ENCODE results near the gene AP1AR.
A peak's percentile ranks its signal among the peaks of the same experiment; 100 is the strongest.
"Not testable (repeated sequence)": the region's sequence is repeated elsewhere in the genome, so short reads cannot be mapped to it uniquely, and the experiment has no call there.

AP1AR gene

DNA sequence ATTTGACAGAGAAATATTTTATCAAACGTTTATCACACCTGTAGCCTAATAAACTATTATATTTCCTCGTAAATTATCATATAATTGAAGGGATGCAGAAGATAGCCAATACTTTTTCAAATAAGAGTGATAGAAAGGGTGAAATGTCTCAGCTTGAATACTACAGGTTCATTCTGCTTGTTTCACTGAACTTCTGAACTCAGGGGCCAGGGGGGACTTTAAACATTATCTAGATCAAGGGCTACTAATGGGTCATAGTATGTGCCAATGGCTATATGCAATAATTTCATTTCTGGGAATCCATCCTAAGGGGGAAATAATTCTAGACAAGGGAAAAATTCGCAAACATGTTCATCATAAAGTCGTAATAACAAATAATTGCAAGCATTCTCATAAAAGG, 68.1 kb downstream of the AP1AR start:
- peaks cover 67 to 74% of the 10 kb centered on the region in 2 experiments for H3K4me1 ChIP-seq (ENCODE audit: control insufficient read depth in 1 of 2, insufficient read depth in 1 of 2, low read depth in 1 of 2, low read length in 1 of 2)
- peak overlapping the region; percentile 93 for H3K27ac ChIP-seq
- no peaks in the 10 kb centered on the region for H3K9me3 ChIP-seq
- H3K4me3 ChIP-seq (ENCODE audit: low read depth in 1 of 2, low read length in 1 of 2): peak overlapping the region; percentile 69 to 81
- H3K27me3 ChIP-seq: no peaks in the 10 kb centered on the region
- TF ChIP-seq, protein P1, sequence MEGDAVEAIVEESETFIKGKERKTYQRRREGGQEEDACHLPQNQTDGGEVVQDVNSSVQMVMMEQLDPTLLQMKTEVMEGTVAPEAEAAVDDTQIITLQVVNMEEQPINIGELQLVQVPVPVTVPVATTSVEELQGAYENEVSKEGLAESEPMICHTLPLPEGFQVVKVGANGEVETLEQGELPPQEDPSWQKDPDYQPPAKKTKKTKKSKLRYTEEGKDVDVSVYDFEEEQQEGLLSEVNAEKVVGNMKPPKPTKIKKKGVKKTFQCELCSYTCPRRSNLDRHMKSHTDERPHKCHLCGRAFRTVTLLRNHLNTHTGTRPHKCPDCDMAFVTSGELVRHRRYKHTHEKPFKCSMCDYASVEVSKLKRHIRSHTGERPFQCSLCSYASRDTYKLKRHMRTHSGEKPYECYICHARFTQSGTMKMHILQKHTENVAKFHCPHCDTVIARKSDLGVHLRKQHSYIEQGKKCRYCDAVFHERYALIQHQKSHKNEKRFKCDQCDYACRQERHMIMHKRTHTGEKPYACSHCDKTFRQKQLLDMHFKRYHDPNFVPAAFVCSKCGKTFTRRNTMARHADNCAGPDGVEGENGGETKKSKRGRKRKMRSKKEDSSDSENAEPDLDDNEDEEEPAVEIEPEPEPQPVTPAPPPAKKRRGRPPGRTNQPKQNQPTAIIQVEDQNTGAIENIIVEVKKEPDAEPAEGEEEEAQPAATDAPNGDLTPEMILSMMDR (IDR thresholded peaks at IDR 0.05): no peak
- H3K36me3 ChIP-seq: no peaks in the 10 kb centered on the region

GRCh38 chr4:112302320-112303274, 71.0 kb downstream of the AP1AR start:
- Histone ChIP-seq H3K27ac (peak overlapping the region; percentile 93), H3K4me1 (ENCODE audit: control insufficient read depth in 1 of 2, insufficient read depth in 1 of 2, low read depth in 1 of 2, low read length in 1 of 2) (peaks cover 61 to 64% of the 10 kb centered on the region in 2 experiments), H3K27me3 (no peaks in the 10 kb centered on the region), H3K36me3 (no peaks in the 10 kb centered on the region), H3K9me3 (no peaks in the 10 kb centered on the region), H3K4me3 (ENCODE audit: low read depth in 1 of 2, low read length in 1 of 2) (peak overlapping the region; percentile 69 to 81)
- TF ChIP-seq, protein P1 (IDR thresholded peaks at IDR 0.05): no peak

DNA sequence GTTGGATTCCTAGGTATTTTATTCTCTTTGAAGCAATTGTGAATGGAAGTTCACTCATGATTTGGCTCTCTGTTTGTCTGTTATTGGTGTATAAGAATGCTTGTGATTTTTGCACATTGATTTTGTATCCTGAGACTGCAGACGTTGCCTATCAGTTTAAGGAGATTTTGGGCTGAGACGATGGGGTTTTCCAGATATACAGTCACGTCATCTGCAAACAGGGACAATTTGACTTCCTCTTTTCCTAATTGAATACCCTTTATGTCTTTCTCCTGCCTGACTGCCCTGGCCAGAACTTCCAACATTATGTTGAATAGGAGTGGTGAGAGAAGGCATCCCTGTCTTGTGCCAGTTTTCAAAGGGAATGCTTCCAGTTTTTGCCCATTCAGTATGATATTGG, 73.9 kb downstream of the AP1AR start:
- H3K4me1 ChIP-seq (ENCODE audit: control insufficient read depth in 1 of 2, insufficient read depth in 1 of 2, low read depth in 1 of 2, low read length in 1 of 2): peaks cover 50 to 62% of the 10 kb centered on the region in 2 experiments
- H3K27ac ChIP-seq; H3K27me3 ChIP-seq; H3K36me3 ChIP-seq; H3K9me3 ChIP-seq; H3K4me3 ChIP-seq (ENCODE audit: low read depth in 1 of 2, low read length in 1 of 2): not testable (repeated sequence)

- not testable (repeated sequence) for H3K4me3 ChIP-seq (ENCODE audit: low read depth in 1 of 2, low read length in 1 of 2); H3K27me3 ChIP-seq; H3K36me3 ChIP-seq; H3K9me3 ChIP-seq
- Histone ChIP-seq H3K27ac (peak overlapping the region; percentile 81), H3K4me1 (ENCODE audit: control insufficient read depth in 1 of 2, insufficient read depth in 1 of 2, low read depth in 1 of 2, low read length in 1 of 2) (peaks cover 58 to 65% of the 10 kb centered on the region in 2 experiments)
Measured at GRCh38 chr4:112309263-112309791, 77.7 kb downstream of the AP1AR start.

DNA sequence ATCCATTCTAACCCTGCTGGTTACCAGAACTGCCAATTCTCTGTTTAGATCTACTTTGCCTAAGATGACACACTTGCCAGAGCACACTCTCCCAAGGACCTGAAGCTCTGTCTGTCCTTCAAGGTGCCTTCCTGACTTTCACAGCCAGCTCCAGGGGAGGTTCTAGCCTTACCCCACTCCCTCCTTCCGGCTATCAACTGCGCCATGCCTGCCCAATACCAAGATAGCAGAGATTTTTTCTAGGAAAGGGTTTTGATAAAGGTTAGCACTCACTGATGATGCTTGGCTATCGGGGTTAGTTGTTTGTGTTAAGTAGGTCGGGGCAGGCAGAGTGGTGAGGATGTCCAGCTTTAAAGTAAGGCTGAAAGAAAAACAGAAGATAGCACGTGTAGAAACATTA, 79.9 kb downstream of the AP1AR start:
- H3K36me3 ChIP-seq: no peaks in the 10 kb centered on the region
- peaks cover 77 to 81% of the 10 kb centered on the region in 2 experiments for H3K4me1 ChIP-seq (ENCODE audit: control insufficient read depth in 1 of 2, insufficient read depth in 1 of 2, low read depth in 1 of 2, low read length in 1 of 2)
- H3K4me3 ChIP-seq (ENCODE audit: low read depth in 1 of 2, low read length in 1 of 2): no peak overlapping the region
- no peaks in the 10 kb centered on the region for H3K27me3 ChIP-seq
- peak overlapping the region; percentile 81 for H3K27ac ChIP-seq
- TF ChIP-seq, protein P1 (IDR thresholded peaks at IDR 0.05): no peak
- no peaks in the 10 kb centered on the region for H3K9me3 ChIP-seq

GRCh38 chr4:112312610-112313239, 81.1 kb downstream of the AP1AR start:
- Histone ChIP-seq H3K27ac (peak overlapping the region; percentile 81), H3K27me3 (no peaks in the 10 kb centered on the region), H3K4me1 (ENCODE audit: control insufficient read depth in 1 of 2, insufficient read depth in 1 of 2, low read depth in 1 of 2, low read length in 1 of 2) (peaks cover 89 to 90% of the 10 kb centered on the region in 2 experiments), H3K4me3 (ENCODE audit: low read depth in 1 of 2, low read length in 1 of 2) (peak overlapping the region; percentile 36 to 46), H3K9me3 (no peaks in the 10 kb centered on the region), H3K36me3 (no peaks in the 10 kb centered on the region)
- TF ChIP-seq, protein P1 (IDR thresholded peaks at IDR 0.05): no peak

Data from neutrophil (primary cell).